ENCODE results near the gene B4GALT7. TPM values are rescaled to one million over a fixed set of nuclear protein-coding genes. Genes with fewer than 3 reads are reported as not detected.

The B4GALT7 gene, protein sequence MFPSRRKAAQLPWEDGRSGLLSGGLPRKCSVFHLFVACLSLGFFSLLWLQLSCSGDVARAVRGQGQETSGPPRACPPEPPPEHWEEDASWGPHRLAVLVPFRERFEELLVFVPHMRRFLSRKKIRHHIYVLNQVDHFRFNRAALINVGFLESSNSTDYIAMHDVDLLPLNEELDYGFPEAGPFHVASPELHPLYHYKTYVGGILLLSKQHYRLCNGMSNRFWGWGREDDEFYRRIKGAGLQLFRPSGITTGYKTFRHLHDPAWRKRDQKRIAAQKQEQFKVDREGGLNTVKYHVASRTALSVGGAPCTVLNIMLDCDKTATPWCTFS
- 10 to 100 TPM; 17.6 to 21.6 TPM for total RNA-seq

DNA sequence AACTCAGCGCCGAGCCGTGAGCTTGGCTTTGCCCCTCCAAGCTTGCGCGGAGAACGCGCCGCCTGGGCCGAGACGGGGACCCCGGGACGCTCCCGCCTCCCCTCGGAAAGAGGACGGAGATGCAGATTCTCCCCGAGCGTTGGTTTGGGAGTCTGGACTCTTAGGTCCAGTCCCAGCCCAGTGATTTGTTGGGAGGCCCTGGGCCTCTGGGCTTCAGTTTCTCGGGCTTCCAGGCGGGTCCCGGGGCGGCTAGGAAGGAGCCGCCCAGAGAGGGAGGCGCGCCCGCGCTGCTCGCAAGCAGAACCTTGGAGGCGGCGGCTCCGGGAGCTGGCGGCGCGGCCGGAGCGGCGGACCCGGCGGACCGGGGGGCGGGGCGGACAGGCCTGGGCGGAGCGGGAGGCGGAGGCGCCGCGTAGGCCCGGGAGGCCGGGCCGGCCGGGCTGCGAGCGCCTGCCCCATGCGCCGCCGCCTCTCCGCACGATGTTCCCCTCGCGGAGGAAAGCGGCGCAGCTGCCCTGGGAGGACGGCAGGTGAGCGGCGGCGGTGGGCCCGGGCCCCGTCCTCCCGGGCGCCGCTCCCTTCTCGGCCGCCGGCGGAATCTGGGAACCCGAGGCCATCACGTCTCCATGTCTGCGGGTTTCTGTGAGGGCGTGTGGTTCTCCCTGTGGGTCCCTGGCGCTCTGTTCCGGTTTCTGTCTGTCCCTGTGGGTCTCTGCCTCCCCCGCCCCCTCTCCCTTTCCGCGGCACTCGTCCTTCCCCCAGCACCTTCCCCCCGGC, at the start of gene B4GALT7:
Gene B4GALT7, plus strand, starts transcription at position 402 of the 777 bp plus-strand sequence. Its CDS starts 79 bp downstream, at position 481.

DNA sequence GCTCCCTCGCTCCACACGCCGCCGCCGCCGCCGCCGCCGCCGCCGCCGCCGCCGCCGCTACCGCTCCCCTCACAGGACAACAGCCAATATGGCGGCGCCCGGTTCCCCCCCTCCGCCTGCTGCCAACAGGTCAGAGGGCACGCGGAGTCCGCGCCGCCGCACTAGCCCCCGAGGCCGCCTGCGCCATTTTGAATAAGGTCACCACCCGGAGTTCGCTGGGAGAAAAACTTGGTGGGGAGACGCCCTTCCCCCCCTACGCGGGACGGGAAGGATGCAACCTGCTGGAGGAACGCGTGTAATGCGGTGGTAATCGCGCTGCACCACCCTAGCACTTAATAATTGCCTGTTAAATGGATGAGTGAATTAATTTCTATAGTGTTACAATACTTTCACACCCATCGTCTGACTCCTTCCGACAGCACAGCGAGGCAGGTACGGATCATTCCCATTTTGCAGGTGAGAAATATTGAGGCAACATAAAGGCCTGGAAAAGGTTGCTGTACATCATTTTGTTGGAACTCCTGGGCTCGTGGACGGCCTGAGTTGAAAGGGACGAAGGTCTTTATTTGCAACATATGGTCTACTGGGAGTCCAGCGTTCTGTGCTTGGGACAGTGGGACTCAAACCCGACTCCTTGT, 45.3 kb upstream of the B4GALT7 start, which contains the start of gene FAM193B:
Gene FAM193B, minus strand, starts transcription at position 90 of the 638 bp plus-strand sequence. CDS start 105 bp downstream, outside the sequence.

DNA sequence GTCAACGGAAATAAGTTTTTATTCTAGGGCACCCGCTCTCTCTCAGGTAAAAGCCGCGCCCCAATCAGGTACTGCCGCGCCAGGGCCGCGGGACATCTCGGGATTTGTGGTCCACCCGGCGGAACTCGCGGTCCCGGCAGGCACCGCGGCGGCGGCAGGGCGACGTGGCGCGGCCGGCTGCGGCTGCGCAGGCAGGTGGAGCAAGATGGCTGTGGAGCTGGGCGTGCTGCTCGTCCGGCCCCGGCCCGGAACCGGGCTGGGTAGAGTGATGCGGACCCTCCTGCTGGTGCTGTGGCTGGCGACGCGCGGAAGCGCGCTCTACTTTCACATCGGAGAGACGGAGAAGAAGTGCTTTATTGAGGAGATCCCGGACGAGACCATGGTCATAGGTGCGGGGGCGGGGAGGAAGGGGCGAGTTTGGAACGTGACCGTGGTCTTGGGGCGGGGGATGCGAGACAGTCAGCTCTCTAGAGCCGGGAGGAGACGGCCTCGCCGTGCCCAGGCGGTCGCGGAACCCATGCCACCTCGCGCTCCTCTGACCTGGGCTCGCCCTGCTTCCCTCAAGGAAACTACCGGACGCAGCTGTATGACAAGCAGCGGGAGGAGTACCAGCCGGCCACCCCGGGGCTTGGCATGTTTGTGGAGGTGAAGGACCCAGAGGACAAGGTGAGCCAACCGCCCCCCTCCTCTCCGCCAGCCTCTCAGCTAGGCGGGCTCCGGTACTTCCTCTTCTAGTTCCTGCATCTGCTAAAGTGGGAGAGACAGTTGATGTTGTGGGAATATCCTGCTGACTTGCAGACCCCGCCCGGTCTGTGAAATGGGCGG, 7.7 kb upstream of the B4GALT7 start, which contains the start of gene TMED9:
Gene TMED9, plus strand, starts transcription at position 194 of the 825 bp plus-strand sequence. Its CDS starts 12 bp downstream, at position 206.

Other genes with a start within 250 kb of the B4GALT7 start
- gene LMAN2, start 248.5 kb upstream of the B4GALT7 start, total RNA-seq: 100 to 1,000 TPM; 263 to 342 TPM
- gene RGS14, start 242.2 kb upstream of the B4GALT7 start, total RNA-seq: 10 to 100 TPM in 1 of 2 donors, 1 to 10 TPM in 1; 7.3 to 14.1 TPM
- under 1 TPM; under 0.01 to 0.69 TPM for gene SLC34A1, start 215.7 kb upstream of the B4GALT7 start, total RNA-seq
- gene PFN3, start 199.5 kb upstream of the B4GALT7 start, total RNA-seq: not detected
- gene F12, start 190.6 kb upstream of the B4GALT7 start, total RNA-seq: 1 to 10 TPM; 1.0 to 2.3 TPM
- gene GRK6, start 173.5 kb upstream of the B4GALT7 start, total RNA-seq: 10 to 100 TPM; 25.5 to 34.3 TPM
- gene PRR7, start 153.3 kb upstream of the B4GALT7 start, total RNA-seq: 10 to 100 TPM; 23.1 to 35.6 TPM
- 10 to 100 TPM; 30.3 to 32.0 TPM for gene DBN1, start 126.5 kb upstream of the B4GALT7 start, total RNA-seq
- gene PDLIM7, start 102.5 kb upstream of the B4GALT7 start, total RNA-seq: 10 to 100 TPM; 34.8 to 39.6 TPM
- 1 to 10 TPM; 2.0 to 2.1 TPM for gene DOK3, start 90.3 kb upstream of the B4GALT7 start, total RNA-seq
- gene DDX41, start 83.2 kb upstream of the B4GALT7 start, total RNA-seq: 10 to 100 TPM; 63.7 to 70.6 TPM
- gene FAM193B, start 45.6 kb upstream of the B4GALT7 start, total RNA-seq: 10 to 100 TPM; 16.0 to 24.4 TPM
- gene TMED9, start 7.9 kb upstream of the B4GALT7 start, total RNA-seq: 10 to 100 TPM; 58.8 to 75.6 TPM
- gene FAM153A, start 182.8 kb downstream of the B4GALT7 start, total RNA-seq: not detected

All from melanocyte of skin (primary cell).